ENCODE results near the gene BRINP2.

The BRINP2 gene
- 0 reads per million in 4 experiments for total RNA-seq

GRCh38 chr1:177170756-177171535, at the start of gene BRINP2:
Gene BRINP2 (plus strand): TSS chr1:177170958. CDS start chr1:177229877, 58,919 bp downstream.
- no peak for DNase-seq

DNA sequence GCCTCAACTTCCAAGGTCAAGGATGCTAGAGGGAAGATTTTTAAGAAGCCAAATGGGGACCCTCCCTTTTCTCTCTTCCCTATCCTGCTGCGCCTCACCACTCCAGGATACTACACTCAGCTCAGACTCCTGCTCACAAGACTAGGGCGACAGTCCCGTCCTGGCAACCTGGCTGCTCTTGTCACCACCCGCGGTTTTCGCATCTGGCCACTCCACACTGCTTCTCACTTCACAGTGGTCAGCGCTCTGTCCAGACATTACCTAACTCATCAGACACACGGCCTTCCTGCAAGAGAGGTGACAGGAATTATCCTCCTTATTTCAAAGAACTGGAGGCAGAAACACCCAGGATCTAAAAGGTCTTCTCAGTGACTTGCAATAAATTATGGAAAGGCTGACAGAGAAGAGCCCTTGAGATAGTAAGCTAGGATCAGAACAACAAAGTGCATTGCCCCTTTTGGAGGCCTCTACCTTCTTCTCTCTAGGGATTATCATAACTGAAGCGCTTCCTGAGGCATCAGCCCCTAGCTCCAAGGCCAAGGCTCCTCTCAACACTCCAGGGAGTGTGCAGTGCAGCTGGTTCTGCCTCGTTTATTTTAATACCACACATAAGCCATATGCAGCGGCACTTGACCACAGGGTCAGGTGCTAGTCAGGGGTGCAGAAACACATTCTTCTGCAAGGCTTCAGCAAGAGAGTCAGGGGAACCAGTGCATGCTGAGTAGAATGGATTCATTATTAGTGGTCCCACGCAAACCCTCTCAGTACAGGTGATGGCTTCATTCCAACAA, 48.1 kb upstream of the BRINP2 start:
- no peak for DNase-seq

DNA sequence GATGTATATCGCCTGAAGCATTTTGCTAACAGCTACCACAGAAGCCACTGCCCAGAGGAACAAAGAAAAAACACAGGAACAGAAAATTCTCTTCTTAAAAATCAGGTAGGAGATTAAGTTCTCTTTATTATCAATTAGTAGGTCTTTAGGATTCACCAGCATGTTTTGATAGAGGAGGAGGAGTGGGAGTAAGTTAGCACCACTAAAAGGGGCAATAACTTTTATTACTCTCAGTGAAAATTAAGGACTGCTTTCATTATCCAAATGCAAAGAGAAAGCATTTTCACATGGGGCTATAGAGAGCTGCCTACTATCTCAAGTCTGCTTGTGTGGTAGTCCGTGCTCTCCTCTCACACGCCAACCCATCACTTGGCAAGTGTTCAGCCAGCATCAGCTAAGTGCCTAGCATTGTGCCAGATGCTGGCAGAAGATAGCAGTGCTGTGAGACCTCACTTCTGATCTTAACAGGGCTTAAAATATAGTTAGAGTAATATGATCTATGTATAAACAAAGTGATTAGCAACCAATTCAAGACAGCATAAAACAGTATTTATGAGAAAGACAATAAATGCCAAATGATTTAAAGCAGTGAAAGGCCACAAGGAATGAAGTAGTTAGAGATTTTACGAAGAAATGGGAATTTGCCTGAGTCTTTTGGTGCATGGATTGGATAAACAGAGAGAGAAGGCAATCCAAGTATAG, 46.0 kb upstream of the BRINP2 start:
- no peak for DNase-seq

DNA sequence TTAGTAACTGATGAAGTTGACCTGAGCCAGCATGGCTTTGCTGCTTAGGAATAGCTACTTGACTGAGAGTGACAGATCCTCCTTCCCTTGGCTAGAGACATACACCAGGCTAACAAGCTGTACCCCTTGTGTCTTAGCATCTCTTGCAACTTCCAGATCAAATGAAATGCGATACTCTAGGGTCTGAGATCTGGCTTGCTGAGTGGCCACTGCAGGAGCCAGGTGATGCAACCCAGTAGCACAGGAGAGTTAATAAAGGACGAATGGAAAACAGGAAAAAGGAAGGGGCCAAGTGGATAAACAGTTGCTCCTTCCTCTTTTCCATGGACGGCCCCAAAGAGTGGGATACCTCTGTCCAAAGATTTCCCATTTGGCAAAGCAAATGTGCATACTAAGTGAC, 44.5 kb upstream of the BRINP2 start:
- no peak for DNase-seq

DNA sequence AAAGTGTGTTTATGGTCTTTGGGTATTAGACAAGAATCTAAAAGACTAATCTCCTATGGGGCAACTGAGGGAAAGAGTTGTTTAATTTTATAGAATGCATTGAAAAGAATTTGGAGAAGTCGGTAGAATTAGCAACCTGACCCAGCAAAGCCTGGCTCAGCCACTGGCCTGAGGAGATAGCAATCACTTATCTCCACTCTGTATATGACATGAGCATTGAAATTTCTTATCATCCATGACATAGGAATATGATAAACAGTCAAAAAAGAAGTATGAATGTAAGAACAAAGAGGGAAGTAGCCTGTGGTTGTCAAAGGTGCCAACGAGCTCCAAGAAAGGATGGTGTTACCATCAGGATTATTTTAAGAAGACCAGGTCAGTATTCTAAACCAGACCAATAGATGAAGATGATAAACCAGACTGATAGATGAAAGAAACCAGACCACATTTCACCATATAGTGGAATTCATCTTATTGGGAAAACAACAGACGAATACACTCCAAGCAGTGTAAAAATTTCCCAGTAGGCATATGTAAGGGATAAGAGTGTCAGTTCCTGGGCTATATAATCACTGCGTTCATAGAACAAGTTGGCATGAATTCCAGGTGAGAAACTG, 42.0 kb upstream of the BRINP2 start:
- DNase-seq = no peak

GRCh38 chr1:177130451-177130945, 40.3 kb upstream of the BRINP2 start:
- DNase-seq = no peak

GRCh38 chr1:177131723-177132122, 39.0 kb upstream of the BRINP2 start:
- no peak for DNase-seq

DNA sequence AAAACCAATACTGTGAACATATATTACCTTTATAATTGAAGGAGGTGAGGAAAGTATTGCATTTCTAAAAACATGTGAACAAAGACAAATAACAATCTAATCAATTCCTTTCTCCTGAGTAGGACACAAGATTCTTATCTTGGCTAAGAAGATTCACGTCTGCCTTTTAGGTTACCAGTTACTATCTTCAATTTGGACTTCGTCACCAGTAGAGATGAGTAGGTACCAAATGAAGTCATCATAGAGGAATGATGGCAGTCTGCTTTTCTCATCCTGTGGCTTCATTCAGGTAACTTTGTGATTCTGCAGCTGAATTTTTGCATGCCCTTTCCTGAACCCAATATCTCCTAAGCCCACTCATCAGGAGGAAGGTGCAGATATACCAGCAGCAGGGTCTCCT, 38.6 kb upstream of the BRINP2 start:
- no peak for DNase-seq

DNA sequence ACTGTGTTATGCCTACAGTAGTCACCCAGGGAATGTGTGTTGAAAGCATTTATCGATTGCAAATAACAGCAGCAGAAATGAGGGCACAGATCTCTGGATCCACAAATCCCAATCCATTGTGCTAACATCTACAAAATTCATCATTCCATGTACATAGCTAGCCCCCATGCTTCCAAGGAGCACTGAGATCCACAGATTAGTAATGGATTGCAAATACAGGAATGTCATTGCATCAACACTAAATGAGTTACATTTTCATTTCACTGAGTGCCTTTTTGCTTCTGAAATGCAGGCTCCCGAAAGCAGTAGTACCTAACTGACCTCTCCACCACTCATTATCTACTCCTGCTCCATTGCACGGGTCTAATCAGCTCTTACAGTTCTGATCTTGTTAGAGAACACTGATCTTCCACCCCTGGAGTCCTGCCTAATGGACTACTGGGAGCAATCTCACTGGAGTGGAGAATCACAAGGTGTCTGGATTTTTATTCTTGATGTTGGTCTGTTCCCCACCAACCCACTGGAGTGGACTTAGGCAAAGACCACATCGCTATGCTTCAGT, 36.7 kb upstream of the BRINP2 start:
- no peak for DNase-seq

DNA sequence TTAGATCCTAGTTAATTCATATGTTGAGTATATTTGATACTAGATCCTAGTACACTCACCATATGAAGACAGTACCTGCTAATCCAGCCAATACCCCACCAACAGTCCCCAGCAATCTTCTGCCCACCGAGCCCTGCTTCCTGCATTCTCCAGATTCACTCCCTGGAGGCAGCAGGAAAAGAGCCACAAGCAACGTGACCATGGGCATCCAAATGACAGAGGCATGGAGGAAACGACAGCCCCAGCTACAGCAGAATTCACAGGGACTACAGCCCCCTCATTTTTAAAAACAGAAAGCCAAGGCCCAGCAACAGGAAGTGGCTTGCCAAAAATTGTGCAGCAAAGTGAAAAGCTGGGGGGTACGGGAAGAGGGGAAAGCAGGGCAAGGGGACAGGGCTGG, 35.5 kb upstream of the BRINP2 start:
- DNase-seq = no peak

GRCh38 chr1:177137814-177138213, 32.9 kb upstream of the BRINP2 start:
- DNase-seq = no peak

DNA sequence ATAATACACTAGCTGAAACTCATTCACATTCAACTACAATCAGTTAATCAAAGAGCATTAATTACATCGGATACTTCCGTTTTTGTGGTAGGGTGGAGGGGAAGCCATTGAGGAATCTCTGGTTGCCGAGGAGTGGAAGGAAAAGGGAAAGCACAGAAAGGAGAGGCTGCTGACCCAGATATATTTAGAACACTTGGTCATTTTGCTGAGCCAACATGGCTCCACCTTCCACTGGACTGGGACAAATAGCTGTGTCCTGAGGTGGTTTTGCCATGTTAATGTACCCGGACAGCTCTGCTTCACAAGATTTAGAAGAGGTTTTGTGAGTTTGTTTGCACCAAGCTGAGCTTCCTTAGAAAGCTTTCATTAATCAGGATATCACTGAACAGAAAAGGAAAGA, 32.4 kb upstream of the BRINP2 start:
- no peak for DNase-seq

DNA sequence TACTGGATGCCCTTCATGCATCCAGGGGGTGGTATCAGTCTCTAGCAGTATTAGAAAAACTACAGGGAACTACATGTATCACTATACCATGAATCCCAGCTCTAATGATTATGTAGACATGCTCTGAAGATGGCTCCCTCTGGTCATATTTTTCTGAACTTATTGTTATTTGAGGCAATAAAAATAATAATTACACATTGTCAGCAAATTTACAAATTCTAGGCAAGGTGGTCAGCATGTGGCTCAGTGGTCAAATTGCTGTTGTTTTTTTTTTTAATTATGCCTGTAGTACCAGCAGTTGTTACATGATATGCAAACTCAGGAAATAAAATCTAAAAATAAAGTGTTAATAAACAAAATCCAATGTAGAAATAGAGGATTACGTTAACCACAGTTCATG, 28.7 kb upstream of the BRINP2 start:
- DNase-seq = no peak

GRCh38 chr1:177142791-177143271, 27.9 kb upstream of the BRINP2 start:
- DNase-seq = no peak

DNA sequence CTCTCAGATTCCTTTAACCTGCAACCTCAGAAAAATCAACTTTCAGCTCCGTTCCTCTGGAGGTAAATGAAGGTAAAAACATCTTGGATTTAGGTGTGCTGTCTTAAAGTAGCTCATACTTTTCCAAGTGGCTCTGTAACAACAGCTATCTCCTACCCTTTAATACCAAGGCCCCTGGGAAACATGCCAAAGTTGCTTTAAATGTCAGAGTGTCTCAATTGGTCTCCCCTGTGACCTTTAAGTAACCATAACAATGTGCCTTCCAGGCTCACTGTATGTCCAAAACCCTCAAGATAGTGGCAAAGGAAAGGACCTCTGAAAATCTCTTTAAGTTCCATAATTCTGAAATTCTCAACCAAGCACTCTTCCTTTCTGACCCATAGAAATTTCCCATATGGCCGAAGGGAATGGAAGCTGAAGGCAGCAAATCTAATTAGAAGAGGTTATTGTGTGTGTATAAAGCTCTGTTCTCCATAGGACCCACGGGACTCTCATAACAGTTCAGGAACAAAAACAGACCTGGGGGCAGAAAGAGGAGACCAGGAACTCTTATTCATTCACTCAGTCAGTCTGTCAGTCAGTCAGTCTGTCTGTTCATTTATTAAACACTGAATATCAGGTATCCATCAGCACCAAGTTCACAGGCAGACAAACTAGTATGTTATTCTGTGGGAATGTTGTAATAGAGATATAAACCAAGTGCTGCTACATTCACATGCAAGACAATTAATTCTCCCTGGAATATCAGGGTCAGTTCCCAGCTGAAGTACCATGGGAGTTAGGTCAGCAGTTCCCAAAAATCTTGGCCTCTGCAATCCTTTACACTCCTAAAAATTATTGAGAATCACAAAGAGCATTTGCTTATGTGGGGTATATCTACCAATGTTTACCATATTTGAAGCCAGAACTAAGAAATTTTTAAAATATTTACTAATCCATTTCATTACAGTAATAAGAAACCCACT, 25.4 kb upstream of the BRINP2 start:
- no peak for DNase-seq

DNA sequence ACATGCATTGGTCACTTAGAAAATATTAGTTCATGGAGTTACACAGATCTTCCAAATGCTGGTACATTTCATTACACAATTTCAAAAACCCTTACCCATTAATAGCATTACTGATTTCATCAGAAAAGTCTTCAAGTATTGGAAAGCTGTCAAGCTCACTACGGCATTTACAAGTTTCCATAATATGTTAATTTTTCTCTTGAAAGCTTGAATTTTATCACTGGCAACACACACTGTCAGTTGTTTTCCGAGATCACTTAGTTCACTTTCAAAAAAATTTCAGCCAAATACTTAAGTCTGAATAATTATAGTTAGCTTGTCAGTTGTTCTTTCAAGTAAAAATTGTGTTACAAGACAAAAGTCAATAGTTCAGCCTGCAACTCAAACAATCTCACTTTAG, 24.3 kb upstream of the BRINP2 start:
- no peak for DNase-seq

DNA sequence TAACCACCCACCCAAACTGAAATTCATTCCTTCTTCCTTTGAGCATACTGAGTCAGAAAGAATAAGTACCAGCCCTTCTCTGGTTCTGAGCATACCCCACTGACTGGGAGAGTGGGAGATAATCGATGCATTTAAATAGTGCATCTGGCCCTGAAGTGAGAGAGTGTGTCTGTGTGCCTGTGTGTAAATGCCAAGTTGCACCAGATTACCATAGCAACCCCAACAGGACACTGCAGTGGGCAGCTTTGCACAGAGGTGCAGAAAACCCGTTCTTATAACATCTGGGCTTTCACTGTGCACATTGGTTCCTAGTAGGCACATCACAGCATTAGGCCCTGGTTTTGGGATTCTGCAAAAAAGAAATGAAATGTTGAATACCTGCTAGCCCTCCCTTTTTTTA, 8.5 kb upstream of the BRINP2 start:
- no peak for DNase-seq

- no peak for DNase-seq
These were observed 6.8 kb upstream of the BRINP2 start for GRCh38 chr1:177163844-177164379.

DNA sequence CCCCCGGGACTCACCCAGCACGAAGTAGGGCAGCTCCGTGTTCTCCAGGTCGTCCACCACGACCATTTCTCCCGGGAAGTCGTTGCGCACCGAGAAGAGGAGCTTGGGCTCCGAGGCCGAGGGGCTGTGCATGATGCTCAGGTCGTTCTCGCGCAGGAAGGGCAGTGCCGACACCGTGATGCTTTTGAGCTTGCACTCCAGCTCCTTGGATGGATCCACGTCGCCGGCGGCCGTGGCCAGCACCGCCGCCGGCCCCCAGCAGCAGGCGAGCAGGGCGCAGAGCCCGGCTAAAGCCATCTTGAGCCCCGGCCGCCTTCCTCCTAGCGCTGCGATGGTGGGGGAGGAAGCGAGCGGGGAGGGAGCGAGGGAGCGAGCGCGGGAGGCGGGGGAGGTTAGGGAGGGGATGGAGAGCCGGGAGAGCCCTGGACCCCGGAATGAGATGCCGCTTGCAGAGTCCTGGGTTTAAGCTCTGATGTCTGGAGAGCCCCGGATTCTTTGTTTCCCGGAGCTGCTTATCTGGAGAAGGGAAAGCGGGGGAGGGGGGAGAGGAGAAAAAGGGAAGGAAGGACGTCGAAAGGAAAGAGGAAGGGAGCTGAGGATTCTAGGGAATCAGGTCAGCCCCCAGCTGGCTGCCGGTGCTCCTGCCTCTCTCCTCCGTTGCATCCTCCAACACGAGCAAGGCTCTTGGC, 6.2 kb upstream of the BRINP2 start, which contains the start of gene ASTN1:
Gene ASTN1, minus strand, starts transcription at position 333 of the 689 bp plus-strand sequence. Its CDS starts 36 bp downstream, at position 297.
- DNase-seq = no peak

GRCh38 chr1:177165069-177165439, 5.7 kb upstream of the BRINP2 start:
- DNase-seq = no peak
